Gastroesophageal sphincter (tissue), 3 donors: ENCODE measurements around the gene EPHA7.

ENCODE experiments used
- CTCF ChIP-seq, 4 experiments: fragments of 200-600 bp in 2 of 4; fragments of 450-650 bp in 2 of 4; sonication (generic) in 1 of 4; IDR thresholded peaks; one replicate each; pipeline ENCODE4 v1.5.1; 2017 to 2019; ENCODE audit warnings: antibody characterized with exemption in 4 of 4, mild to moderate bottlenecking in 2 of 4, moderate library complexity in 2 of 4
- POLR2A ChIP-seq, 2 donors: fragments of 450-650 bp; IDR thresholded peaks; one replicate each; pipeline ENCODE4 v1.6.1; 2017; ENCODE audit warnings: antibody characterized with exemption in 2 of 2, mild to moderate bottlenecking in 2 of 2, moderate library complexity in 1 of 2

- TF ChIP-seq POLR2A (IDR thresholded peaks at IDR 0.05) = no peak
- TF ChIP-seq CTCF (IDR thresholded peaks at IDR 0.05) = no peak
Measured at GRCh38 chr6:93305088-93305487, 114.3 kb downstream of the EPHA7 start.
